HEK293T (cell line): ENCODE measurements around the gene TRIP4.

Experiments used
- CTCF ChIA-PET: fragments of 350-600 bp; formaldehyde crosslinking; extraction: SDS; loops from one replicate; lab custom pipeline; 2021; ENCODE audit warnings: antibody characterized with exemption, inconsistent platforms; lab: Yijun Ruan, JAX
- POLR2A ChIA-PET: fragments of 350-600 bp; formaldehyde crosslinking; extraction: SDS; loops from one replicate; lab custom pipeline; 2020; ENCODE audit warnings: antibody characterized with exemption, inconsistent platforms; lab: Yijun Ruan, JAX
- DNase-seq: peaks from one replicate; pipeline ENCODE4 v3.0.0; 2012; ENCODE audit warnings: mixed read lengths; ENCODE audit errors: extremely low spot score
- ARNT ChIP-seq: fragments of 450-650 bp; IDR thresholded peaks from 2 replicates; pipeline ENCODE4 v1.6.1; 2017; ENCODE audit warnings: mild to moderate bottlenecking
- BHLHE40 ChIP-seq: fragments of 450-650 bp; IDR thresholded peaks from 2 replicates; pipeline ENCODE4 v1.6.1; 2016; ENCODE audit warnings: mild to moderate bottlenecking, moderate library complexity, borderline replicate concordance
- CTBP1 ChIP-seq: fragments of 450-650 bp; IDR thresholded peaks from 2 replicates; pipeline ENCODE4 v1.6.1; 2016; ENCODE audit warnings: borderline replicate concordance
- ELF4 ChIP-seq: fragments of 450-650 bp; IDR thresholded peaks from 2 replicates; pipeline ENCODE4 v1.6.1; 2017; ENCODE audit warnings: antibody characterized with exemption
- FOXA1 ChIP-seq: fragments of 450-650 bp; IDR thresholded peaks from 2 replicates; pipeline ENCODE4 v1.6.1; 2016; ENCODE audit warnings: mild to moderate bottlenecking
- FOXK2 ChIP-seq: fragments of 450-650 bp; IDR thresholded peaks from 2 replicates; pipeline ENCODE4 v1.6.1; 2016; ENCODE audit warnings: mild to moderate bottlenecking
- FOXM1 ChIP-seq: fragments of 450-650 bp; IDR thresholded peaks from 2 replicates; pipeline ENCODE4 v1.6.1; 2017; ENCODE audit warnings: mild to moderate bottlenecking, borderline replicate concordance
- HDGF ChIP-seq: fragments of 450-650 bp; IDR thresholded peaks from 2 replicates; pipeline ENCODE4 v1.6.1; 2017; ENCODE audit warnings: antibody characterized with exemption, borderline replicate concordance
- L3MBTL2 ChIP-seq: fragments of 450-650 bp; conservative IDR thresholded peaks from 2 replicates; pipeline ENCODE4 v1.6.1; 2016; ENCODE audit warnings: mild to moderate bottlenecking
- LEF1 ChIP-seq: fragments of 450-650 bp; IDR thresholded peaks from 2 replicates; pipeline ENCODE4 v1.6.1; 2017; ENCODE audit warnings: mild to moderate bottlenecking, borderline replicate concordance
- NFRKB ChIP-seq: fragments of 450-650 bp; IDR thresholded peaks from 2 replicates; pipeline ENCODE4 v1.6.1; 2016; ENCODE audit warnings: mild to moderate bottlenecking, moderate library complexity
- PKNOX1 ChIP-seq: fragments of 450-650 bp; IDR thresholded peaks from 2 replicates; pipeline ENCODE4 v1.6.1; 2016
- SP1 ChIP-seq: fragments of 450-650 bp; IDR thresholded peaks from 2 replicates; pipeline ENCODE4 v1.6.1; 2017
- SUZ12 ChIP-seq: fragments of 450-650 bp; IDR thresholded peaks from 2 replicates; pipeline ENCODE4 v1.6.1; 2016; ENCODE audit warnings: mild to moderate bottlenecking
- TARDBP ChIP-seq: fragments of 450-650 bp; IDR thresholded peaks from 2 replicates; pipeline ENCODE4 v1.6.1; 2016
- ZNF384 ChIP-seq: fragments of 450-650 bp; IDR thresholded peaks from 2 replicates; pipeline ENCODE4 v1.6.1; 2016

The TRIP4 gene

GRCh38 chr15:64474846-64475245 lies 87.2 kb downstream of the TRIP4 start:
- ChIA-PET POLR2A (no interaction called here), CTCF (no interaction called here)
- TF ChIP-seq FOXK2 (no peak), CTBP1 (no peak), TARDBP (no peak), NFRKB (no peak), PKNOX1 (no peak), FOXA1 (no peak), ZNF384 (no peak), ARNT (no peak), SUZ12 (no peak), HDGF (no peak), L3MBTL2 (no peak), FOXM1 (no peak), ELF4 (no peak), LEF1 (no peak)
- no peak for DNase-seq

- CTCF ChIA-PET = no interaction called here
- POLR2A ChIA-PET = no interaction called here
These were observed 88.9 kb downstream of the TRIP4 start for GRCh38 chr15:64476550-64476949.

DNA sequence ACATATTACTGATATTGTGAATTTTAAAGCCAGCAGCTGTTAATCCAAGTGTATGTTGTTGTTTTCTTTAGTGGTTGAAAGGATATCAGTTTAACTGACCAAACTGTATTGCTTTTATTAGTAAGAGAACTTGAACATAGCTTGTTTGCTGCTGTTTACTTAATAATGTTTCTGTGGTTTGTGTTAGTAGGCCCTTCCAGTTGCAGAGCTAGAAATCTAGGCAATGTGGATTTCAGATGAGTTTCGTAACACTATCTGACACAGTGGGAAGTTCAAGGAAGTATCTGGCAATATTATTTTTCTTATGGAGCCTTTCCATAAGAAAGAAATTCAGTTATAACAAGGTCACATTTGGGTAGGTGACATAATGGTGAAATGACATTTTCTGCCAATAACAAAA lies 91.2 kb downstream of the TRIP4 start:
- POLR2A ChIA-PET = no interaction called here
- TF ChIP-seq NFRKB = no peak
- no peak for TF ChIP-seq PKNOX1
- no peak for TF ChIP-seq HDGF
- TF ChIP-seq ZNF384 = no peak
- no peak for TF ChIP-seq CTBP1
- no peak for TF ChIP-seq FOXK2
- TF ChIP-seq FOXM1 = no peak
- TF ChIP-seq LEF1 = no peak
- TF ChIP-seq SUZ12 = no peak
- no peak for TF ChIP-seq ELF4
- TF ChIP-seq ARNT = no peak
- no peak for TF ChIP-seq SP1
- TF ChIP-seq TARDBP = no peak
- CTCF ChIA-PET = no interaction called here
- no peak for DNase-seq

More at GRCh38 chr15:64476550-64476949, 88.9 kb downstream of the TRIP4 start:
- no peak for TF ChIP-seq ARNT
- TF ChIP-seq PKNOX1 = no peak
- TF ChIP-seq CTBP1 = no peak
- no peak for TF ChIP-seq ELF4
- TF ChIP-seq FOXK2 = no peak
- TF ChIP-seq HDGF = no peak
- TF ChIP-seq NFRKB = no peak
- no peak for TF ChIP-seq SP1
- no peak for TF ChIP-seq ZNF384
- no peak for TF ChIP-seq BHLHE40
- TF ChIP-seq FOXM1 = no peak
- TF ChIP-seq SUZ12 = no peak
- TF ChIP-seq LEF1 = no peak
- TF ChIP-seq TARDBP = no peak
- DNase-seq = no peak

DNA sequence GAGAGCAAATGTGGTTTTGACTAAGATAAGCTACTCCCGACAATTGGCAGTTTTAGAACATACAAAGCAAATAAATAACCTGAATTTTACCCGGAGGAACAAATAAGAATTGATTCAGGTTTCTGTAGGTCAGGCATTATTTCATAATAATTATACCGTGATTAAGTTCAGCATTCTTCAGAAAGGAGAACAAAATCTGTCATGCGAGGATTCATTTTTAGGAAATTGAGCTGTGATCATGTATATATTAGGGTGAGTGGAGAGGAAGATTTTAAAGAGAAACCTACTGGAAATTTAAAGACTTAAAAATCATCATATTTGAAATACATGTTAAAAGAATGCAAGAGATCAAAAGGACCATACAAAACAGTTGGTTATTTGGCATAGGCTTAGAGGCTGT lies 93.3 kb downstream of the TRIP4 start:
- TF ChIP-seq TARDBP = no peak
- no peak for TF ChIP-seq HDGF
- no peak for TF ChIP-seq PKNOX1
- no peak for TF ChIP-seq ZNF384
- TF ChIP-seq FOXA1 = no peak
- TF ChIP-seq LEF1 = no peak
- TF ChIP-seq L3MBTL2 = no peak
- TF ChIP-seq SUZ12 = no peak
- no peak for TF ChIP-seq FOXK2
- TF ChIP-seq ARNT = no peak
- TF ChIP-seq ELF4 = no peak
- no peak for TF ChIP-seq NFRKB
- no peak for TF ChIP-seq FOXM1
- TF ChIP-seq CTBP1 = no peak
- TF ChIP-seq BHLHE40 = no peak
- CTCF ChIA-PET = no interaction called here
- POLR2A ChIA-PET = no interaction called here
- DNase-seq = no peak

GRCh38 chr15:64483749-64484148 lies 96.1 kb downstream of the TRIP4 start:
- CTCF ChIA-PET = no interaction called here
- DNase-seq = no peak
- POLR2A ChIA-PET = no interaction called here
- TF ChIP-seq NFRKB (no peak), ELF4 (no peak), SP1 (no peak), ZNF384 (no peak), HDGF (no peak), FOXK2 (no peak), CTBP1 (no peak), LEF1 (no peak)

- TF ChIP-seq CTBP1 (no peak), FOXA1 (no peak), SUZ12 (no peak), NFRKB (no peak), FOXM1 (no peak), ARNT (no peak), PKNOX1 (no peak), HDGF (no peak), LEF1 (no peak), BHLHE40 (no peak), SP1 (no peak)
- DNase-seq = no peak
- CTCF ChIA-PET = no interaction called here
- POLR2A ChIA-PET = no interaction called here
These were observed 98.2 kb downstream of the TRIP4 start for GRCh38 chr15:64485796-64486195.
